Stomach smooth muscle (tissue), 2 donors: Measurements from ENCODE around the gene DNAJC18.
"Not testable (repeated sequence)": the region's sequence is repeated elsewhere in the genome, so short reads cannot be mapped to it uniquely, and the experiment has no call there.

Experiments used
- H3K27ac ChIP-seq: one replicate; pipeline ENCODE4 v1.7.0; 2013; ENCODE audit warnings: mild to moderate bottlenecking, low read length, inconsistent platforms
- H3K27me3 ChIP-seq, 2 donors: one replicate each; pipeline ENCODE4 v1.7.0; 2013; ENCODE audit warnings: low read length in 2 of 2; ENCODE audit not compliant: insufficient read depth in 2 of 2, control insufficient read depth in 1 of 2
- H3K36me3 ChIP-seq, 2 donors: one replicate each; pipeline ENCODE4 v1.7.0; 2013; ENCODE audit warnings: low read length in 2 of 2; ENCODE audit not compliant: control insufficient read depth in 2 of 2, insufficient read depth in 2 of 2
- H3K4me1 ChIP-seq: one replicate; pipeline ENCODE4 v1.7.0; 2013; ENCODE audit warnings: low read length; ENCODE audit not compliant: control insufficient read depth, insufficient read depth
- H3K4me3 ChIP-seq, 2 donors: one replicate each; pipeline ENCODE4 v1.7.0; 2013; ENCODE audit warnings: low read length in 2 of 2
- H3K9ac ChIP-seq, 2 donors: one replicate each; pipeline ENCODE4 v1.7.0; 2013; ENCODE audit warnings: low read length in 2 of 2, mild to moderate bottlenecking in 1 of 2
- H3K9me3 ChIP-seq, 2 donors: one replicate each; pipeline ENCODE4 v1.7.0; 2013; ENCODE audit warnings: low read length in 2 of 2; ENCODE audit not compliant: control insufficient read depth in 2 of 2
- donor health status: healthy.
- donor health status: Pancreatic carcinoma.

Gene DNAJC18

DNA sequence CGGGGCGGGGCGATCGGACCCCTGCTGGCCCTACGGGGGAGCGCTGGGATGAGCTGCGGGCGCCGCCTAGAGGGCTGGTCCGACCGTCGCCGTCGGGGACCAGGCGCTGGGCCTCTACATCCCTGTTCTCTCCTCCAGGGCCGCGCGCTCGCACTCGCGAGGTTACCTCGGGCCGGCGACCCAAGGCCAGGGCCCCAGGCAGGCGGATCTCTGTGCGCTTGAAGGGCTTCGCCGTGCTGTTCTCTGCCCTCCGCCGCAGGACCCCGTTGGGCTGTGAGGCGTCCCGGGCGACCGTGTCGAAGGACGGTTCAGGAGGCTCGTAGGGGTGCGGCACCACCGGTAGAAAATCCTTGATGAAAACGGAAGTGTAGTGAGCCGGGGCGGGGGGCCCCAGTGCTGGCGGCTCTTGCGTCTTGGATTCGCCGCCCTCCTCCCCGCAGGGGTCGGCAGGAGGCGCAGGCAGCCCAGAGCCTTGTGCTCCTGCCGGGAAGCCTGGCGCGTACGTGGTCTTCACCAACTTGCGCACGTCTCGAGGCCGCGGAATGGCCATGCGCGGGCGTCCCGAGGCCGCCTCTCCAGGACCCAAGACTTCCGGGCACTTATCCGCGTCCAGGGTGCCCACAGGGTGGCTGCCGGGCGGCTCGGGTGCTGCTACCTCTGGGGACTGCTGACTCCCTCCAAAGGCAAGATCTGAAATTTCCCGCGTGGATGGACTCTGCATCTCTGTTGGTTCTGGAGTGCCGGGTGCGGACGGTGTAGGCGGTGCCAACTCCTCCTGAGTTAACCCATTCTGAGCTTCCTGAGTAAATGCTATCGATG is 46.4 kb downstream of the DNAJC18 start:
- Histone ChIP-seq H3K4me1 (peaks cover 38% of the 10 kb centered on the region), H3K27me3 (peaks cover 14 to 40% of the 10 kb centered on the region in 2 donors), H3K9me3 (no peaks in the 10 kb centered on the region), H3K9ac (no peak overlapping the region), H3K27ac (no peak overlapping the region), H3K4me3 (peak overlapping the region; percentile 49 to 69), H3K36me3 (no peaks in the 10 kb centered on the region)

DNA sequence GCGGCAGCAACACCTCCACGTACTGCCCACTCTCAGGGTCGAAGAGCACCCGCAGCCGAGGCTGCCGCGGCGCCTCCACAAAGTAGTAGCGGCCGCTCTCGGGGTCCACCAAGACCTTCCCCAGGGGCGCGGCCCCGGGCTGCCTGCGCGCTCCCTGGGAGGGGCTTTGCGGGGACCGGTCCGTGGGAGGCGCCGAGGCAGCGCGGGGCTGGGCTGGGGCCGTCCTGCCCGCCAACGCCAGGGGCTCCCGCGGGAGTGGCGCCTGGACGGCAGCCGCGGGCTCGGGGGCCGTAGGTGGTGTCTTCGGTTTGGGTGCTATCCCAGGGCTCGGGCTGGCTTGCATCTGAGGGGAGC is 47.0 kb downstream of the DNAJC18 start:
- H3K9me3 ChIP-seq = no peaks in the 10 kb centered on the region
- peaks cover 14 to 40% of the 10 kb centered on the region in 2 donors for H3K27me3 ChIP-seq
- peaks cover 38% of the 10 kb centered on the region for H3K4me1 ChIP-seq
- H3K27ac ChIP-seq = no peak overlapping the region
- H3K9ac ChIP-seq = no peak overlapping the region
- H3K4me3 ChIP-seq = peak overlapping the region in 1 of 2 donors; percentile 69
- H3K36me3 ChIP-seq = no peaks in the 10 kb centered on the region

DNA sequence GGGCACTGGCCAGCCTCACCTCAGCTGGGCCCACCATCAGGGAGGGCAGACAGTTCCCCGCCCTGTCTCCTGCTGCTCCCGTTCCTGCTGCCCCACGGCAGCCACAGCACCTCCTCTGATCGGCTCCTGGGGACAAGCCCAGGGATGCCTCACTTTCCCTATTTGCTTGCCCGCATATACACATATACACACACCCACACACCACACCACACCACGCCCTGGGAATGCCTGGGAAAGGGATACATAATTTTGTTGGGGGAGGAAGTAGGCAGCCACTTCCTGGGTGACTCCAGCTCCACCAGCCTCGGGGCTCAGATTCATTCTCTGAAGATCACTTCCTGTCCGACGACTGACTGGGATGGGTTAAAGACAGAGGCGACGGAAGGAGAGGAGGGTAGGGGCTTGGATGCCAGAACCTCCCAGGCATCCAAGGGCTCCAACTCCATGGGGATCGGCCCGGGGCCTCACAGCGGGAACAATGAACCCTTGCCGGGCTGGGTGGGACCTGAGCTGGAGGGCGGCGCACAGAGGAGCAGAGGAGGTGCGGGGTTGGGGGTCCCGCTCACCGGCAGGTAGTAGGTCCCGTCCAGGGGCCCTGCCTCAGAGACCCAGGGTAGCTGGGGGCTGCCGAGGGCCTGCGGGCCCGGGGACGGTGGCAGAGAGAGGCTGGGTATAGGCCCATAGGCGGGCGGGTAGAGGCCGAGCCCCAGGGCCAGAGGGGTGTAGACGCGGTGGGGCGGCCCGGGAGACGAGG is 47.6 kb downstream of the DNAJC18 start:
- no peaks in the 10 kb centered on the region for H3K9me3 ChIP-seq
- H3K27me3 ChIP-seq = peaks cover 14 to 40% of the 10 kb centered on the region in 2 donors
- H3K9ac ChIP-seq = no peak overlapping the region
- peaks cover 38% of the 10 kb centered on the region for H3K4me1 ChIP-seq
- no peak overlapping the region for H3K4me3 ChIP-seq
- no peak overlapping the region for H3K27ac ChIP-seq
- H3K36me3 ChIP-seq = no peaks in the 10 kb centered on the region

DNA sequence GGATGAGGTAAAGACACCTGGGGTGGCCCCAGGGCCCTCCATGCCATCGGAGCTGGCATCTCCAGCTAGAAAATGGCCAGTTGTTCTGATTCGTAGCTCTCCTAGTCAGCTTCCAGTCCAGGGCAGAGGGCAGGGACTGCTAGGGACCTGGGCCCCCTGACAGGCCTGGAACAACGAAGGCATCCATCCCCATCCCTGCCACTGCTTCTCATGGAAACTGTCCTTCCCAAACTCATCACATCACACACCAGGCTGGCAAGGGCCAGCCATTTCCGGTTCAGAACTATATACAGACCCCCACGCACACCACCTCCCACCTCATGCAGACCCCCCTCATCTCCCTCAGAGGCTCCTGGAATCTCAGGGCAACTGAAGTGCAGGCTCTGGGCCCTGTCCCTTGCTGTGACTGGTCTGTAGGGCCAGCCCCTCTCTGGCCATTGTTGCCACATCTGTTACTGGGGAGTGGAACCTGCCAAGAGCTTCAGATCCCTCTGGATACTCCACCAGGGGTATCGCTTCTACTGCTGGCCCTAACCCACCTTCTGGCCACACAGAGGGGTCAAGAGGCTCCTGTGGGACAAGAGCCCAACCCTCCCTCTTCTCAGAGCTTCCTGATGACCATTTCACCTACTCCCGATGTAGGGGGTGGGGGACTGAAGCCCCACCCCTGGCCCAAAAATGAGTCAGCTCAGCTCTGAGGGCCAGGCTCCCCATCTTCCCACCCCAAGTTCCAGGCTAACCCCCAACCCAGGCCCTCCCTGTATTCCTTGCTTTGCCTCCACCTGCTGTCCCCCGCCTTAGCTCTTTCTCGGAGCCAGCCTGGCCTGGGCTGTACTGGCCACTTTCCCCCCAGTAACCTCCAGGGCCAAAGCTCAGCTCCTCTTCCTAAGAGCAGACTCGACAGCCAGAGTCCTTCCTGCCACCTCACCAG is 48.4 kb downstream of the DNAJC18 start:
- no peak overlapping the region for H3K27ac ChIP-seq
- H3K36me3 ChIP-seq = no peaks in the 10 kb centered on the region
- H3K27me3 ChIP-seq = peaks cover 14 to 40% of the 10 kb centered on the region in 2 donors
- H3K4me1 ChIP-seq = peaks cover 37% of the 10 kb centered on the region
- H3K9me3 ChIP-seq = no peaks in the 10 kb centered on the region
- H3K9ac ChIP-seq = no peak overlapping the region
- H3K4me3 ChIP-seq = no peak overlapping the region

DNA sequence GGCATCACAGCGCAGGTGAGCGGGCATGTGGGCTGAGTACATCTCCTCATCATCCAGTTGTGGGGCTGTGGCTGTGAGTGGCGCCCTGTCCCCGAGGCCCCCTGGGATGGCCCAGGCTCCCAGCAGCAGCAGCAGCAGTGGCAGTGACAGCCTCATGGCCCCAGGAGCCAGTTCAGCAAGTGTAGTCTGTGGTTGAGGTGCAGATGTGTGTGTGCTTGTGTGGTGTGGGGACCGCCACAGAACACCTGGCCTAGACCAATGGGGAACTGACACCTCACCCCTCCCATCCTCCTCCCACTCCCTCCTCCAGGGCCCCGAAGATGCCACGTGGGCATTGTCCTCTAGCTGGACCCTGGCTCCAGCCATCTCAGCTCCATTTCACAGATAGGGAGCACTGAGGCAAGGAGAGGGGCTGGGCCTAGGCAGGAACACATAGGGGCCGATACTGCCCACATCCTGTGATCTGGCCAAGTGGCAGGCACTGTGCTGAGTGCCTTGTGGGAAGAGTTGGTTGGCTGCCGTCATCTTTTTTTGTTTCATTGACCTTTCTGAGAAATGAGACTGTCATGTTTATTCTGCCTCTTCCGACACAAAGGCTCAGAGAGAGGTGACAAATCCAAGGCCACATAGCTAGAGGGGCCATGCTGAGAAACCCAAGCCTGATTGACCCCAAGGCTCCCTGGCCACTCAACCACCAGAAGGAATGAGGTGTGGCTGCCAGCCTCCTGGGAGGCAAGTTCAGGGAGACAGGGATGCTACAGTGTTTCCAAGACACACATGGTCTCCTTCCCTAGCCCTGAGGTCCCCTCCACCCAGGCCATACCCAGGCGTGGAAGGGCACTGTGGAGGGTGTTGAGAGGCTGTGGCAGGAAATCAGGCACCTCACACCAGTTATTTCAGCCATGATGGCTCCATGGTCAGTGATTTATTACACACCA is 49.4 kb downstream of the DNAJC18 start, which contains the start of gene MZB1:
TSS of gene MZB1 (minus strand) at position 213 of the 938 bp plus-strand sequence. CDS start at position 156, 57 bp downstream.
- peaks cover 12 to 31% of the 10 kb centered on the region in 2 donors for H3K27me3 ChIP-seq
- peaks cover 28% of the 10 kb centered on the region for H3K4me1 ChIP-seq
- H3K27ac ChIP-seq = no peak within 1 kb of the TSS
- H3K9ac ChIP-seq = no peak within 1 kb of the TSS
- H3K9me3 ChIP-seq = no peaks in the 10 kb centered on the region
- H3K4me3 ChIP-seq = no peak within 1 kb of the TSS
- H3K36me3 ChIP-seq = no peaks in the 10 kb centered on the region

DNA sequence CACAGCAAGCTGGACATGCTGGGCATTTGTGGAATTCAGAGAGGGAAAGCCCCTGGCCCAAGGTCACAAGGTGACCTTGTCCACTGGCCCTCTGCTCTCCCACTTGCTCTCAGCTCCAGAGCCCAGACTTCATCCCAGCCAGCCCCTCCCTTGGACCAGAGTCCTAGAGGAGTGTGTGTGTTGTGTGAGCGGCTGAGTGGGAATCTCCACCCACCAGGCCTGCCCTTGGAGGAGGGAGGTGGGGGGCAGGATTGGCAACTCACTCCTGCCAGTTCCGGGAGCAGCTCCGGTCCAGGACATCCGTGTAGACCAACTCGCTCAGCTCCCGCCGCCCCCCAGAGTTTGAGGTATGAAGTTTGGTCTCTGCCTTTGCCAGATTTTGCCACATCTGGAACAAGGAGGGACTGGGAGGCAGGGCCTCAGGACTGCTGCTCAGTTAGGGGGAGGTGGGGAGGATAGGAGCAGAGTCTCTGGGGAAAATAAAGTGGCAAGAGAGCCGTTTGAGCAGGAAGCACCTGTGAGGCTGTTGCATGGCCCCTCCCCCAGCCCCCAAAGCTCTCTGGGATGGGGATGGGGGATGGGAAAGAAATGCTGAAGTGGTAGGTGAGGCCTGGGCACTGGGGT is 51.0 kb downstream of the DNAJC18 start:
- no peaks in the 10 kb centered on the region for H3K36me3 ChIP-seq
- H3K9me3 ChIP-seq = no peaks in the 10 kb centered on the region
- H3K4me3 ChIP-seq = no peak overlapping the region
- peaks cover 6 to 15% of the 10 kb centered on the region in 2 donors for H3K27me3 ChIP-seq
- H3K4me1 ChIP-seq = peaks cover 15% of the 10 kb centered on the region
- H3K27ac ChIP-seq = no peak overlapping the region
- H3K9ac ChIP-seq = no peak overlapping the region

DNA sequence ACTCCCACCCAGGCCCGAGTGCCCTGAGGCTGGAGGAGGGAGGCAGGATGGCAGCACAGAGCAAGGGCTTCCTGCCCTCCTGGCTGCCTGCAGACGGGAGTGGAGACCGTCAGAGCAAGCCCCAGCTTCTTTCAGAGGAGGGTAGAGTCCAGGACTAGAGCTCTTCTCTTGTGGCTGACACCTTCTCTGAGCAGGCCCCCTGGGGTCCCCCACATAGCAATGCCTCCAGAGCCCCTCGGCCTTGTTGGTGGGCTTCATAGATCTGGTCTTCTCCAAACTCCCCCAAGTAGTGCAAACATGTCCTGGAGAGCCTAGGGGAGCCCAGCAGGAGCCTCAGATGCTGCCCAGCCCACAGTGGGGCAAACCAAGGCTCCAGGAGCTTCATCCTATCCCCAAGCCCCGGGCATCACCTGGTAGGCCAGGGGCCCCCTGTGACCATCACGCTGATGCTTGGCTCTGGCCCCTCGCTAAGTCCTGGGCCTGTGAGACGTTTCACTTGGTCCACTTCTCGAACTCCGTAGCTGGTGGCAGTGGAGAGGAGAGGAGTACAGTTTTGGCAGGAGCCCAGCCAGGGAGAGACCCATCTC is 51.6 kb downstream of the DNAJC18 start:
- H3K4me3 ChIP-seq = no peak overlapping the region

DNA sequence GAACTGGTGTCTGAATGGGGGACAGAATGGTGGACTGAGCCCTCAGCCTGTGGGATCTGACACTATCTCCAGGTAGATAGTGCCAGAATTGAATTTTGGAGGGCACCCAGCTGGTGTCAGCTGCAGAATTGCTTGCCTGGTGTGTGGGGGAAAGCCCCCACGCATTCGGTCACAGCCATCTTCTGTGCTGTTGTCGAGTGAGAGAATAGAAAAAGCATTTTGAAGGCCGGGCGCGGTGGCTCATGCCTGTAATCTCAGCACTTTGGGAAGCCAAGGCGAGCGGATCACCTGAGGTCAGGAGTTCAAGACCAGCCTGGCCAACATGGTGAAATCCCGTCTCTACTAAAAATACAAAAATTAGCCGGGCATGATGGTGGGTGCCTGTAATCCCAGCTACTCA is 52.4 kb downstream of the DNAJC18 start:
- not testable (repeated sequence) for H3K27ac ChIP-seq, H3K9ac ChIP-seq, H3K4me3 ChIP-seq, H3K9me3 ChIP-seq, H3K27me3 ChIP-seq, H3K36me3 ChIP-seq, H3K4me1 ChIP-seq

More for the DNA sequence above, 51.6 kb downstream of the DNAJC18 start:
- H3K36me3 ChIP-seq = no peaks in the 10 kb centered on the region
- no peak overlapping the region for H3K9ac ChIP-seq
- H3K4me1 ChIP-seq = peaks cover 9% of the 10 kb centered on the region
- H3K27ac ChIP-seq = no peak overlapping the region
- no peaks in the 10 kb centered on the region for H3K9me3 ChIP-seq
- peaks cover under 1 to 9% of the 10 kb centered on the region in 2 donors for H3K27me3 ChIP-seq

DNA sequence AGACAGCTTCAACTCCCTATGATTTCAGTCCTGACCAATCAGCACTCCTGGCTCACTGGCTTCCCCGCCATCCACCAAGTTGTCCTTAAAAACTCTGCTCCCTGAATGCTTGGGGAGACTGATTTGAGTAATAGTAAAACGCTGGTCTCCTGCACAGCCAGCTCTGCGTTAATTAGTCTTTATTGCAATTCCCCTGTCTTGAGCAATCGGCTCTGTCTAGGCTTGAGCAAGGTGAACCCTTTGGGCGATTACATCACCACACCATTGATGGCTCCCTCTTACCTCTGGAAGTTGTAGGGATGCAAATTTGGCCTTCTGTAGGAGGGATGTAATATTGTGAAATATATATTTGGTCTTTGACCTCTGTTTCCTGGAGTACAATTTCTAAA is 53.3 kb downstream of the DNAJC18 start:
- Histone ChIP-seq H3K4me3 (no peak overlapping the region), H3K27ac (no peak overlapping the region), H3K9me3 (no peaks in the 10 kb centered on the region), H3K4me1 (peaks cover 3% of the 10 kb centered on the region), H3K36me3 (no peaks in the 10 kb centered on the region), H3K27me3 (no peaks in the 10 kb centered on the region), H3K9ac (no peak overlapping the region)
